ENCODE results near the gene AKR1B15.

GRCh38 chr7:134571101-134571500 is 22.2 kb downstream of the AKR1B15 start:
- no peak for TF ChIP-seq CTCF (IDR thresholded peaks at IDR 0.05)
- no peak for TF ChIP-seq POLR2A (IDR thresholded peaks at IDR 0.05)

All from heart left ventricle (tissue), 13 donors.